ENCODE data around the gene INPP5F. TPM values are rescaled to one million over a fixed set of nuclear protein-coding genes. Genes with fewer than 3 reads are reported as not detected.

The INPP5F gene
- total and polyA plus RNA-seq, 2 of the 13 experiments (the other 11 are each of a cell fraction or from before 2014, with no cell fraction given) = 12.5 to 15.7 TPM

GRCh38 chr10:119872860-119873681, 147.2 kb downstream of the INPP5F start (continued):
- TF ChIP-seq AFF4 (CRISPR knock-in tag; IDR thresholded peaks at IDR 0.05) (no peak), ZNF326 (CRISPR knock-in tag; IDR thresholded peaks at IDR 0.05; ENCODE audit: borderline replicate concordance) (no peak), TBX2 (CRISPR knock-in tag; IDR thresholded peaks at IDR 0.05; ENCODE audit: borderline replicate concordance) (peak; percentile 37; the same call in 1 of the 2 replicates), RCOR2 (CRISPR knock-in tag; IDR thresholded peaks at IDR 0.05) (no peak), ZNF768 (CRISPR knock-in tag; IDR thresholded peaks at IDR 0.05) (peak; percentile 44; the same call in 1 of the 2 replicates), ZNF124 (CRISPR knock-in tag; IDR thresholded peaks at IDR 0.05) (0 out of 2 replicates have a peak, but pooled peaks have one; percentile 23), ZNF318 (CRISPR knock-in tag; IDR thresholded peaks at IDR 0.05) (0 out of 2 replicates have a peak, but pooled peaks have one; percentile 59), PHF8 (CRISPR knock-in tag; IDR thresholded peaks at IDR 0.05) (peak; percentile 87), MEIS1 (CRISPR knock-in tag; IDR thresholded peaks at IDR 0.05; ENCODE audit: borderline replicate concordance) (no peak; the same call in 1 of the 2 replicates), BRD4 (CRISPR knock-in tag; IDR thresholded peaks at IDR 0.05) (peak; percentile 26; the same call in 1 of the 2 replicates), PAF1 (CRISPR knock-in tag; IDR thresholded peaks at IDR 0.05) (no peak), IRF9 (CRISPR knock-in tag; IDR thresholded peaks at IDR 0.05; ENCODE audit: borderline replicate concordance) (no peak), IRF1 (CRISPR knock-in tag; IDR thresholded peaks at IDR 0.05; ENCODE audit: low read depth) (no peak), ZFP82 (CRISPR knock-in tag; IDR thresholded peaks at IDR 0.05; ENCODE audit: borderline replicate concordance) (no peak)
